Measurements from ENCODE around the gene ALDH7A1. TPM values are rescaled to one million over a fixed set of nuclear protein-coding genes. Genes with fewer than 3 reads are reported as not detected.

The ALDH7A1 gene
- total RNA-seq, 3 donors from 2014 or later: 39.4 to 46.1 (median 41.6) TPM

- Histone ChIP-seq H3K9me3 (no peaks in the 10 kb centered on the region), H3K4me1 (ENCODE audit: low read depth) (no peaks in the 10 kb centered on the region), H3K36me3 (ENCODE audit: low read depth) (no peaks in the 10 kb centered on the region), H3K4me3 (no peak overlapping the region)
- DNase-seq (no peak), ATAC-seq (peak; percentile 20)
- intact Hi-C loops (cut with DNase I, micrococcal nuclease): no loop called here
- TF ChIP-seq CTCF (IDR thresholded peaks at IDR 0.05): no peak
Observed at GRCh38 chr5:126615286-126615685, 20.3 kb upstream of the ALDH7A1 start.

GRCh38 chr5:126613941-126614592 lies 19.0 kb upstream of the ALDH7A1 start:
- ATAC-seq (no peak), DNase-seq (no peak)

GRCh38 chr5:126610616-126611015 lies 15.6 kb upstream of the ALDH7A1 start:
- intact Hi-C loops (cut with DNase I, micrococcal nuclease): no loop called here

More at GRCh38 chr5:126613941-126614592, 19.0 kb upstream of the ALDH7A1 start:
- intact Hi-C loops (cut with DNase I, micrococcal nuclease): no loop called here
- Histone ChIP-seq H3K4me1 (ENCODE audit: low read depth) (no peaks in the 10 kb centered on the region), H3K4me3 (no peak overlapping the region), H3K36me3 (ENCODE audit: low read depth) (no peaks in the 10 kb centered on the region), H3K9me3 (no peaks in the 10 kb centered on the region)
- TF ChIP-seq CTCF (IDR thresholded peaks at IDR 0.05): no peak

GRCh38 chr5:126610160-126610559 lies 15.1 kb upstream of the ALDH7A1 start:
- no peak for DNase-seq
- Histone ChIP-seq H3K36me3 (ENCODE audit: low read depth) (no peaks in the 10 kb centered on the region), H3K9me3 (no peaks in the 10 kb centered on the region), H3K4me3 (no peak overlapping the region), H3K4me1 (ENCODE audit: low read depth) (peaks cover 11% of the 10 kb centered on the region)
- TF ChIP-seq CTCF (IDR thresholded peaks at IDR 0.05): no peak
- intact Hi-C loops (cut with DNase I, micrococcal nuclease): no loop called here
- ATAC-seq: no peak

More at GRCh38 chr5:126610616-126611015, 15.6 kb upstream of the ALDH7A1 start:
- no peaks in the 10 kb centered on the region for H3K9me3 ChIP-seq
- no peak for ATAC-seq
- DNase-seq: no peak
- H3K36me3 ChIP-seq (ENCODE audit: low read depth): no peaks in the 10 kb centered on the region
- H3K4me3 ChIP-seq: no peak overlapping the region
- no peak for TF ChIP-seq CTCF (IDR thresholded peaks at IDR 0.05)
- H3K4me1 ChIP-seq (ENCODE audit: low read depth): peaks cover 9% of the 10 kb centered on the region

- no peak overlapping the region for H3K4me3 ChIP-seq
Observed at GRCh38 chr5:126605525-126605924, 10.5 kb upstream of the ALDH7A1 start.

More at GRCh38 chr5:126605525-126605924, 10.5 kb upstream of the ALDH7A1 start:
- TF ChIP-seq CTCF (IDR thresholded peaks at IDR 0.05): no peak
- intact Hi-C loops (cut with DNase I, micrococcal nuclease): no loop called here
- Histone ChIP-seq H3K4me1 (ENCODE audit: low read depth) (peaks cover 35% of the 10 kb centered on the region), H3K9me3 (no peaks in the 10 kb centered on the region), H3K36me3 (ENCODE audit: low read depth) (no peaks in the 10 kb centered on the region)
- ATAC-seq (no peak), DNase-seq (no peak)

Data from mucosa of descending colon (tissue), 3 donors.